HG03175 (cell line): ENCODE data around the gene KLHL21.
"Not testable (repeated sequence)": the region's sequence is repeated elsewhere in the genome, so short reads cannot be mapped to it uniquely, and the experiment has no call there.

Experiments
- ATAC-seq: cut with Tn5 transposase; IDR thresholded peaks from one replicate; pipeline ENCODE4 v1.9.1; 2021; ENCODE audit warnings: mild to moderate bottlenecking, moderate library complexity; ENCODE audit not compliant: unreplicated experiment

The KLHL21 gene

DNA sequence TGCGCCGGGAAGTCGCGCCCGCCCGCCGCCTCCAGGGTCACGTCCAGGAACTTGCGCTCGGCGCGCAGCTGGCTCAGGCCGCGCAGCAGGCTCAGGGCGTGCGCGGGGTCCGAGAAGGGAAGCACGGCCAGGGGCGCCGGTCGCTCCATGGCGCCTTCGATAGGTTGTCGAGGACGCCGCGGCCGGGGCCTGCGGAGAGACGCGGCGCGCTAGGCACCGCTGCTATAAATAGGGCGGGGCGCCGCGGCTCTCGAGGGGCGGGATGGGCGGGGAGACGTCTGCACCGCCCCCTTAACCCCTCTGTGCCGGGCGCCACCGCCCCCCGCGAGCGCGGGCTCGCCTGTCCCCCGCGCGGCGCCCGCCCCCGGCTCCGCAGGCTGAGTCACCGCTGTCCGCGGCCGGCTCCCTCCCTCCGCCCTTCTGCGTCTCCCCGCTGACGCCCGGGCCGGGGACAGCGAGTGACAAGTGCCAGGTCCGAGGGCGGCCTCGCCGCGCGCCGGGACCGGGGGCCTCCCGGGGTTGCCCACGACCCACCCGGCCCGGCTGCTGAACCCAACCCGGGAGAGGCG, at the start of gene KLHL21:
Gene KLHL21 (minus strand): TSS at position 201 of the 569 bp plus-strand sequence. CDS start 52 bp downstream, at position 149.
- ATAC-seq: peak; percentile 52

DNA sequence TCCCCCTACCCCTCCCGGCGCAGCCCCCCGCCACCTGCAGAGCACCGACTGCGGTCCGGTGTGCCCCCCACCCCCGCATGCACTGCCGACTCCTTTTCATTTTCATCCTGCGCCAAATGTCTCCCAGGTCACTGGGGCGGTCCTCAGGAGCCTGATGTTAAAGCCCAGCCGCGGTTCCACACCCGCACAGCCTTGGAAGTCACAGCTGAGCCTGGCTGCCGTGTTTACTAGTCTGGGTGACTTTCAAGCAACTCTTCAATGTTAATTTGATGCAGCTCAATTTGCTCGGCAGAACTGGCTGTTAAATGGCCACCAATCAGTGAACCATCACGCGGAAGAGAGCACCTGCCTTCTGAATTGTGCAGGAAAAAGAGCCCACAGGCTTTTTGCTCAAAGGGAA, 49.2 kb upstream of the KLHL21 start:
- ATAC-seq: no peak

DNA sequence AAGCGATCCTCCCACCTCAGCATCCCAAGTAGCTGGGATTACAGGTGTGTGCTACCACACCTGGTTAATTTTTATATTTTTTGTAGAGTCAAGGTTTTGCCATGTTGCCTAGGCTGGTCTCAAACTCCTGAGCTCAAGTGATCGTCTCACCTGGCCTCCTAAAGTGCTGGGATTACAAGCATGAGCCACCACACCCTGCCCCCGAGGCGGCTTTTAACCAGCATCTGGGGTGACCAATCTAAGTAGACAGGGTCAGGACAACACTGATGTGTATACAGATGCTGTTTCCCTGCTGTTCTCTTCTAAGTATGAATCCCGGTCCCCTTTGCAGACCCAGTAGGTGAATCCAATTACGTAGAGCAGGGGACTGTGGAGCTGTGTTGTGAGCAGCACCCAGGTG, 45.9 kb upstream of the KLHL21 start:
- ATAC-seq: no peak

DNA sequence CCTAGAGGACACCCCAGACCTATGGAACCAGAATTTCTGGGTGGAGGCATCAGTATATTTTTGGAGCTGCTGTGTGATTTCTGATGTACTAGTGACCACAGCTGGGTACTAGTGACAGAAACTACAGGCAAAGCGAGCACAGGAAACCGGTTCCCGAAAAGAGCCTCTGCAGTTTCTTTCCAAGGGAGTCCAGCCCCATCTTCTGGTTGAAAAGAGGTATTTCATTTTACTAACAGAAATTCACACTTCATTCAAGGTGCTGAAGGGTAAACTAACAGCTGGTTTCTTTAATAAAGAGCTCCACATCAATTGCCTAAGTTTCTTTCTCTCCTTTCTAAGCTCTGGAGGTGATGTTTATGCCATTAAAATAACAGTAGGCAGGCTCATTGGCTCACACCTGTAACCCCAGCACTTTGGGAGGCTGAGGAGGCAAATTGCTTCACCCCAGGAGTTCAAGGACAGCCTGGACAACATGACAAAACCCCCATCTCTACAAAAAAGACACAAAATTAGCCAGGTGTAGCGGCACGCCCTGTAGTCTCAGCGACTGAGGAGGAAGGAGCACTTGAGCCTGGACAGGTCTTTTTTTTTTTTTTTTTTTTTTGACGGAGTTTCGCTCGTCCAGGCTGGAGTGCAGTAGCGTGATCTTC, 44.0 kb upstream of the KLHL21 start:
- ATAC-seq: no peak

- no peak for ATAC-seq
Measured at GRCh38 chr1:6645018-6645417, 42.3 kb upstream of the KLHL21 start.

- ATAC-seq: not testable (repeated sequence)
Measured at GRCh38 chr1:6640867-6641266, 38.2 kb upstream of the KLHL21 start.

GRCh38 chr1:6638226-6638625, 35.6 kb upstream of the KLHL21 start:
- no peak for ATAC-seq

GRCh38 chr1:6637770-6638169, 35.1 kb upstream of the KLHL21 start:
- no peak for ATAC-seq

- not testable (repeated sequence) for ATAC-seq
Measured at GRCh38 chr1:6636778-6637177, 34.1 kb upstream of the KLHL21 start.

GRCh38 chr1:6635910-6636760, 33.5 kb upstream of the KLHL21 start:
- no peak for ATAC-seq

DNA sequence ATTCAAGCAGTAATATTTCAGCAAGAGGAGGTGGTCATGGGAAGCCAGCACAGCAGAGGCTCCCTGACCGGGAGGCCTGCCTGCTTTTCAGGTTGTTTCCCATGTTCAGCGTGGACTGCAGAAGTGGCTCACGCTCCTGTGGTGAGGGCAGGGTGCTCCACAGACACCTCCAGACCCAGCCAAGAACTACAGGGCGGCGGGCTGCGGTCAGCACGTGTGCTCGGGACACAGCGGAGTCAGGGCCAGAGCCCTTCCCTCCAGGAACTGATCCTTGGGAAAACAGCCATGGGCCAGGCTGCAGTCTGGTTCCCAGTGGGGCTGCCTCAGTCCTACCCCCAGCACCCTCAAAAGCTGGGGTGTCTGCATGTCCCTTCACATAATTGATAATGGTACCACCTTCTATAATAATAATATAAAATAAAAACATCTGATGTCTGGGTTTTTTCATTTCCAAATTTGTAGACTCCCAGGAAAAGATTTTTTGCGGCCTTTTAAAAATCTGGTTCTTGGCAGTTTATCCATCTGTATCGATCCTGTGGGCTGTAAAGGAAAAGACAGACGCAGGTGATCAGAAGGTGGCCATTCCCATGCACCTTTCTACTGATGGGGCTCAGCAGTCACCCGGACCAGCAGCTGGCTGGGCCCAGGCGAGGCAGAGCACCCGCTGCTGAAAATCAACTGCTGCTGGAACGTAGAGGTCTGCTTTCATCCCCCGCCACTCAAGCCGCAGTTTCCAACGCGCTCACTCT, 32.7 kb upstream of the KLHL21 start:
- ATAC-seq: no peak

- no peak for ATAC-seq
Measured at GRCh38 chr1:6634371-6635052, 31.8 kb upstream of the KLHL21 start.

DNA sequence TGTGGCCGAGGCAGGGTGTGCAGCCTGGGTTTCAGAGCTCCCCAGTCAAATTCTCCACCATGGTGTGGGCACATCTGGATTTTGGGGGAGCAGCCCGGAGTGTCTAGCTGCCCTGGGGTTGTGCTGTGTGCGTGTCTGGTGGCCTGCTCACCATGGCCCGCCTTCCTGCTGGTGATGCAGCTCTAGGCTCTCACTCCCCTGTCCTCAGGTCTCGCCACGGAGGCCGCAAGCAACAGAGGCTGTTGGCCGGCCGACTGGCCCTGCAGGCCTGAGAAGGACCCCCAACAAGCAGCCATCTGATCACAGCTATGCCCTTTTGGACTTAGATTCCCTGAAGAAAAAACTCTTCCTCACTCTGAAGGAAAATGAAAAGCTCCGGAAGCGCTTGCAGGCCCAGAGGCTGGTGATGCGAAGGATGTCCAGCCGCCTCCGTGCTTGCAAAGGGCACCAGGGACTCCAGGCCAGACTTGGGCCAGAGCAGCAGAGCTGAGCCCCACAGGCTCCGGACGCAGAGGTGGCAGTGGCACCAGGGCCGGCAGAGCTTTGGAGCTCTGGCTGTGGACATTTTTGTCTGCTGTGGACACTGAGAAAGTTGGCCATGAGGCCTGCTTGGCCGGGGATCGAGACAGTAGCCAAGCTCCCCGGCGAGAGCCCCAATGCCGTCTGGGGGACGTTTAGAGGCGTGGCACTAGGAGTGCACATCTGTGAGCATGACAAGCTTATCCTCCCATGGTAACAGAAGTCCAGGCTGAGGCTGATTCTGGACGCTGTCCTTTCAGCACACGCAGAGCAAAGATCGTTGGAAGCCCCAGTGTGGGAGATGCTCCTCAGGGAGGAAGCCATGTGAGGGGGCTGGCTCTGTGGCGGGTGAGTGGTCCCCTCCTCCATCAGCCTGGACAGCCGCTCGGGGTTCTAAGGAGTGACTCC, 30.2 kb upstream of the KLHL21 start:
- no peak for ATAC-seq

DNA sequence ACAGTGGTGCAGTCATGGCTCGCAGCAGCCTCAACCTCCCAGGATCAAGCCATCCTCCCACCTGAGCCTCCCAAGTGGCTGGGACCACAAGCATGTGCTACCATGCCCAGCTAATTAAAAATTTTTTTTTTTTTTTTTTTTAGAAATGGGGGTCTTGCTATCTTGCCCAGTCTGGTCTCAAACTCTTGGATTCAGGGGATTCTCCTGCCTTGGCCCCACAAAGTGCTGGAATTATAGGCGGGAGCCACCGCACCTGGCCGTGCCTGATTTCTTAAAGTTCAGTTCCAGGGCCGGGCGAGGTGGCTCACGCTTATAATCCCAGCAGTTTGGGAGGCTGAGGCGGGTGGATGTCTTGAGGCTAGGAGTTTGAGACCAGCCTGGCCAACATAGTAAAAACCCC, 28.4 kb upstream of the KLHL21 start:
- no peak for ATAC-seq

DNA sequence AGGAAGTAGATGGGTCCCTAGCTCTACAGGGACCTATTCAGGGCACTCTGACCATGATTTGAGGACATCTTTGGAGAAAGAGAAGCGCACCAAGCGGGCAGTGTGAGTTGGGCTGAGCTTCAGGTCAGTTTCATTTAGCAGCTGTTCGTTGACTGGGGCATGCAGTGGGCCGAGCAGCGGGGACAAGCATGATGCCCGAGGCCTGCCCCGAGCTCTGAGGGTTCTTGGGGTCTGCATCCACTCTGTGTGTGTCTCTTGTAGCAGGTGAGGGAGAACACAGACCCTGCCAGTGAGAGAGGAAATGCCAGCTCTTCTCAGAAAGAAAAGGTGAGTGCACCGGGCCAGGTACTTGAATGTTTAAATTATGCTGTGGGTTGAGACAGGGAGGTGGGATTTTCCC, 27.4 kb upstream of the KLHL21 start:
- no peak for ATAC-seq

- no peak for ATAC-seq
Measured at GRCh38 chr1:6628971-6629479, 26.4 kb upstream of the KLHL21 start.

- ATAC-seq: no peak
Measured at GRCh38 chr1:6627841-6628545, 25.3 kb upstream of the KLHL21 start.

DNA sequence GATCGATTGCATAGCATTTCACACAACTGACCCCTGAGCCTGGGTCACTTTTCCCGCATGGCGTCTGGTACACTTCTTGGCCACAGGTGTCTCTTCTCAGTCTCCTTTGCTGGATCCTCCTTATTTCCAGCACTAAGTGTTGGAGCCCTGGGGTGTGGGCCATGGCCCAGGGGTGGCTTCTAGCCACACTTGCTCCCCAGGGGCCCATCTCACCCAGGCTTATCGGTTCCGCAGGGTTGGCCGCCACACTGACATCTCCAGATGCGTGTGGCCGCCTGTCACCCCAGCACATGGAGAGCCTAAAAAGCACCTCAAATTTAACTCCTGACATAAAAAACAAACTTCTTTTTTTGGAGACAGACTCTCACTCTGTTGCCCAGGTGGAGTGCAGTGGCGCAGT, 24.4 kb upstream of the KLHL21 start:
- no peak for ATAC-seq
